Tibial artery (tissue), 4 donors: ENCODE measurements around the gene FAM9A.

Experiments
- DNase-seq, 2 donors: peaks; one replicate each; pipeline ENCODE4 v3.0.0-alpha.2; 2019
- H3K27ac ChIP-seq, 2 donors: fragments of 200-600 bp; sonication (generic) in 1 of 2; 1 replicate in 1 of 2; 2 replicates in 1 of 2; pipeline ENCODE4 v1.5.1; 2018 to 2019; ENCODE audit warnings: mild to moderate bottlenecking in 1 of 2
- H3K27me3 ChIP-seq, 2 donors: fragments of 200-600 bp; sonication (generic) in 1 of 2; one replicate each; pipeline versions ENCODE4 v1.5.1 to v1.6.0; 2016 to 2019
- H3K36me3 ChIP-seq, 3 donors: fragments of 200-600 bp; sonication (generic) in 2 of 3; one replicate each; pipeline ENCODE4 v1.5.1; 2016 to 2019; ENCODE audit warnings: mild to moderate bottlenecking in 2 of 3
- H3K4me1 ChIP-seq, 4 donors: fragments of 200-600 bp; sonication (generic) in 2 of 4; 1 replicate in 3 of 4; 2 replicates in 1 of 4; pipeline ENCODE4 v1.5.1; 2016 to 2019
- H3K4me3 ChIP-seq, 2 donors: fragments of 200-600 bp; sonication (generic) in 1 of 2; 1 replicate in 1 of 2; 2 replicates in 1 of 2; pipeline ENCODE4 v1.5.1; 2018 to 2019; ENCODE audit warnings: mild to moderate bottlenecking in 2 of 2
- H3K9me3 ChIP-seq, 3 donors: fragments of 200-600 bp; sonication (generic) in 1 of 3; one replicate each; pipeline ENCODE4 v1.5.1; 2016 to 2019
- CTCF ChIP-seq, 2 experiments: fragments of 200-600 bp in 1 of 2; fragments of 450-650 bp in 1 of 2; IDR thresholded peaks; one replicate each; pipeline ENCODE4 v1.5.1; 2017 to 2019; ENCODE audit warnings: antibody characterized with exemption in 2 of 2, mild to moderate bottlenecking in 1 of 2, moderate library complexity in 1 of 2
- intact Hi-C: fragments of 100-400 bp; cut with DNase I; formaldehyde crosslinking; loops from one replicate; pipeline ENCODE4 v1.15.0; 2023; ENCODE audit warnings: low total_unique reads

FAM9A gene

DNA sequence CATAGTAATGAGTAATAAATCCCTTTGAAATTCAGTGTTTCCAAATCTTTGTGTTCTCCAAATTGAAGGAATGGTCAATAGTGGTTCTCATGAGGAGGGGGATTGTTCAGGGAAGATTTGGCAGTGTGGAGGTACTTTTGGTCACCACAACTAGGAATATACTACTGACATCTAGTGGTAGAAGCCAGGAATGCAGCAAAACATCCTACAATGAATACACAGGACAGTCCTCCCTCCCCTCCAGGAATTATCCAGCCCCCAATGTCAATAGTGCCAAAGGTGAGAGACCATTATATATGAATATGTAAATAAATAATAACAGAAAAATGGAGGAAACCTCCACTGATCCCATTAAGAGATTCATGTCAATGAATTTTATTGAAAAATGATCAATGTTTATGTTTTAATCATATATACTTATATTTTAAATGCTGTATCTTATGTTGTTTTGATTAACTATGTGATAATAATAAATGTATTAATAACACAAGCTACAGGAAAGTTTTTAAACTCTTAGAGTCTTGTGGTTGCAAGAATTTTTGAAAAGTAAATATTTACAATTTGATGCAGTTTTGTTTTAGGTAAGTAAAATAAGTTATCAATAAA lies 14.4 kb upstream of the FAM9A start:
- H3K4me1 ChIP-seq = no peaks in the 10 kb centered on the region
- no peak overlapping the region for H3K4me3 ChIP-seq
- intact Hi-C loops = no loop called here
- no peaks in the 10 kb centered on the region for H3K27me3 ChIP-seq
- H3K36me3 ChIP-seq = no peaks in the 10 kb centered on the region
- TF ChIP-seq CTCF (IDR thresholded peaks at IDR 0.05) = peak; percentile 49 to 59
- no peak for DNase-seq
- no peak overlapping the region for H3K27ac ChIP-seq
- no peaks in the 10 kb centered on the region for H3K9me3 ChIP-seq

DNA sequence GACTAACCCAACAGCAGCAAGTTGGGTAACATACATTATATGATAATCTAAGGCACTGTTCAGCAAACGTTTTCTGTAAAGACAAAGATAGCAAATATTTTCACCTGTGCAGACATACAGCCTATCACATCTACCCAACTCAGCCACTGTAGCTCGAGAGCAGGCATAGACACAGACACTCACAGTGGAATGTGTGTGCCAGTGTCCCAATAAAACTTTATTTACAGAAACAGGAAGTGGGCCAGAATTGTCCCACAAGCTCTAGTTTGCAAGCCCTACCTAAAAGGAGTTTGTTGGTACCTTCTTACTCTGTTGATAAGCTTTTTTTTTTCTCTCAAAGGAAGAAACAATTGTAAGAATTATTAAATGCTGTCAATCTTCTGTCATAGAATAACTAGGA lies 11.9 kb upstream of the FAM9A start:
- intact Hi-C loops = no loop called here

GRCh38 chrX:8811611-8812010 lies 10.4 kb upstream of the FAM9A start:
- intact Hi-C loops = no loop called here
- H3K27ac ChIP-seq = no peak overlapping the region

More for the DNA sequence above, 11.9 kb upstream of the FAM9A start:
- Histone ChIP-seq H3K4me1 (no peaks in the 10 kb centered on the region), H3K27ac (no peak overlapping the region), H3K27me3 (no peaks in the 10 kb centered on the region), H3K4me3 (no peak overlapping the region), H3K9me3 (no peaks in the 10 kb centered on the region), H3K36me3 (no peaks in the 10 kb centered on the region)
- DNase-seq = no peak
- no peak for TF ChIP-seq CTCF (IDR thresholded peaks at IDR 0.05)

DNA sequence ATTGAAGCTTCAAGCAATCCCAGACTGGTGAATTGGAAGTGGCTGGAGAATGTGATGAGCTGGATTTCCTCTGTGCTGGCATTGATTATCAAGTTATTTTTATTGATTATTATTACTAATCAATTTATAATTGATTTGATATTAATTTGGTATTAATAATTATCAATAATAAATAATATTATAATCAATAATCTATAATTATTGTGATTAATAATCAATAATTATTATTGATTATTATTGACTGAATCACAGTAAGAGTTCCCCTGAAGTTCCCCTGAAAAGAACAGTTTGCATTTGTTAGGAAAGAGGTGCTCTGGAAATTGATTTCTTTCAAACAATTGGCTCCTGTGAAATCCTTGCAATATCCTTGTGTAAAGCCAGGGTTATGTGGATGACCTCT lies 7.5 kb upstream of the FAM9A start:
- Histone ChIP-seq H3K27me3 (no peaks in the 10 kb centered on the region), H3K9me3 (no peaks in the 10 kb centered on the region), H3K4me1 (no peaks in the 10 kb centered on the region), H3K36me3 (no peaks in the 10 kb centered on the region), H3K27ac (no peak overlapping the region), H3K4me3 (no peak overlapping the region)
- DNase-seq = no peak
- intact Hi-C loops = no loop called here
- TF ChIP-seq CTCF (IDR thresholded peaks at IDR 0.05) = no peak

More at GRCh38 chrX:8811611-8812010, 10.4 kb upstream of the FAM9A start:
- no peak overlapping the region for H3K4me3 ChIP-seq
- DNase-seq = no peak
- H3K27me3 ChIP-seq = no peaks in the 10 kb centered on the region
- H3K36me3 ChIP-seq = no peaks in the 10 kb centered on the region
- no peaks in the 10 kb centered on the region for H3K9me3 ChIP-seq
- H3K4me1 ChIP-seq = no peaks in the 10 kb centered on the region
- TF ChIP-seq CTCF (IDR thresholded peaks at IDR 0.05) = no peak

DNA sequence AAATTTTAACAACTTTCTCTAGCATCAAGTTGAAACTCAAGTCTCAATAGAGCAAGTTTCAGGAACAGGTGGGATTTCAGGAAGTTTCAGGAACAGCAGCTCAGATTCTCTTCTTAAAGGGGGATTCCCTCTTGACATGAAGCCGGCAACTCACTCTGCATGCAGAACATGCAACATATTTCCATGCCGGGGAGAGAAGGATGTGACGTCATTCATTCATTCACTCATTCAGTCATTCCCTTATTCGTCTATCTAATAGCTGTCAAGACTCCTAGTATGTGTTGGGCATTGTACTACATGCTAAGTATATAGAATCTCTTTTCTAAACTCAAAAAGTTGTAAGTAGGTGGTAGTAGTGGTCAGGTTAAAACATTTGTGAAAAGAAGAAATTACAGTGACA lies 4.8 kb upstream of the FAM9A start:
- no peak for DNase-seq
- H3K4me3 ChIP-seq = no peak overlapping the region
- no peak overlapping the region for H3K27ac ChIP-seq
- intact Hi-C loops = no loop called here
- H3K4me1 ChIP-seq = no peaks in the 10 kb centered on the region
- no peaks in the 10 kb centered on the region for H3K36me3 ChIP-seq
- no peaks in the 10 kb centered on the region for H3K9me3 ChIP-seq
- no peaks in the 10 kb centered on the region for H3K27me3 ChIP-seq
- TF ChIP-seq CTCF (IDR thresholded peaks at IDR 0.05) = no peak

DNA sequence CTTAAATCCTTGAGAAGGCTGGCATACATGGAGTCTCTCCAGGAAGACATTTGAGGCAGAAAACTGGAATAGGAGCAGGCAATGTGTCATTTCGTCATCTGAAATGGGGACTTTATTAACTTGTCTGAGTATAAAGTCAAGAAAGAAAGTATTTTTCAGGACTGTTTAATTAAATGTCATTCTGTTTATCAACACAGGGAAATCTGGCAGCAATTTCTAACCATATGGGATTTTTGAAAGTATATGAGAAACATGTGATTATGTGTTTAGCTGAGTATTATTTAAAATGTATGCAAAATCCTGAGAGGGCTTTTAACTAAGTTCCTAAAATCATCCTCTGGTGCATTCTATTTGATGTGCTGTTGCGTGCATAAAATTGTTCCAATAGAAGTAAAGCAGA lies 3.9 kb upstream of the FAM9A start:
- no peaks in the 10 kb centered on the region for H3K4me1 ChIP-seq
- no peak for DNase-seq
- no peak overlapping the region for H3K27ac ChIP-seq
- intact Hi-C loops = no loop called here
- no peak overlapping the region for H3K4me3 ChIP-seq
- H3K36me3 ChIP-seq = no peaks in the 10 kb centered on the region
- no peaks in the 10 kb centered on the region for H3K9me3 ChIP-seq
- H3K27me3 ChIP-seq = no peaks in the 10 kb centered on the region
- TF ChIP-seq CTCF (IDR thresholded peaks at IDR 0.05) = no peak
